DMS153 treated with DMSO at 0.1 percent for 48 hours (cell line): ENCODE results near the gene SMARCD3.

ENCODE experiments used
- DNase-seq: peaks from one replicate; lab custom pipeline; 2025; ENCODE audit not compliant: unreplicated experiment; lab: John Stamatoyannopoulos, UW

The SMARCD3 gene

DNA sequence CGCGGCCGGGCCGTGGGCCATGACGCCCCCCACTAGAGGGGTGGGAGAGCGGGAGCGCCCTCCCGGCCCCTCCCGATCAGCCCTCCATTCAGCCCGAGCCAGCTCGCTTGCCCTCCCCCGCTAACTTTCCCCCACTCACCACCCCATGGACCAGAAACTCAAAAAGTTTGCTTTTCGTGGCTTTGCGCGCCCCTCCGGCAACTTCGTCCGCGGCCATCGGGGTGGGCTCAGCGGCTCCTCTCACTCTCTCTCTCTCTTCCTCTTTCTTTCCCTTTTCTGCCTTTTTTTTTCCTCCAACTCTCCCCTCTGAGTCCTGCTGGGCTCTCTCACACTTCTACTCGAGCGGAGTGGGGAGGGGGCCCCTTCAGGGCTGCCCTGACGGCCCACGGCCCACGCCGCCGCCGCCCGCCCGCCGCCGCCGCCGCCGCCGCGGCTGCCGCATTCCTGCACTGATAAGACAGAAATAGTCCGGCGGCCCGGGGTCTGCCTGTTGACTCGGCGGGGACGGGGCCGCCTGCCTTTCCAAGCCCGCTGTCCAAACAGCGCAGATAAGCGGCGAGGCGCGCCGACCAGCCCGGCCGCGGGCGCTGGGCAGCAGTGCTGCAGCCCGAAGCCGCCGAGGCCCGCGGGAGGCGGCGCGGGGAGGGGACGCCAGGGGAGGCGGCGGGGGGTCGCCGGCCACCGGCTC is at the start of gene SMARCD3:
SMARCD3 (minus strand) TSS at position 349 of the 688 bp plus-strand sequence; CDS start at position 217, 132 bp downstream.
- DNase-seq, result no peak

- no peak for DNase-seq
Measured at GRCh38 chr7:151296202-151296992, 47.9 kb upstream of the SMARCD3 start.

DNA sequence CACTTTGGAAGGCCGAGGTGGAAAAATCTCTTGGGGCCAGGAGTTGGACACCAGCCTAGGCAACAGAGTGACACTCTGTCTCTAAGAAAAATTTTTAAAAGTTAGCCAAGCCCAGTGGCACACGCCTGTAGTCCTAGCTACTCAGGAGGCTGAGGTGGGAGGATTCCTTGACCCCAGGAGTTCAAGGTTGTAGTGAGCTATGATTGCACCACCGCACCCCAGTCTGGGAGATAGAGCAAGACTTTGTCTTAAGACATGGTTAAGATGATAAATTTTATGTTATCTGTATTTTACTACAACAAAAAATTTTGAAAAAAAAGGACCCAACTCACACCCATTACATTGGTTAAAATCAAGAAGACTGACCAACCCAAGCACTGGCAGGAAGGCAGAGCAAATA is 44.4 kb upstream of the SMARCD3 start:
- no peak for DNase-seq

DNA sequence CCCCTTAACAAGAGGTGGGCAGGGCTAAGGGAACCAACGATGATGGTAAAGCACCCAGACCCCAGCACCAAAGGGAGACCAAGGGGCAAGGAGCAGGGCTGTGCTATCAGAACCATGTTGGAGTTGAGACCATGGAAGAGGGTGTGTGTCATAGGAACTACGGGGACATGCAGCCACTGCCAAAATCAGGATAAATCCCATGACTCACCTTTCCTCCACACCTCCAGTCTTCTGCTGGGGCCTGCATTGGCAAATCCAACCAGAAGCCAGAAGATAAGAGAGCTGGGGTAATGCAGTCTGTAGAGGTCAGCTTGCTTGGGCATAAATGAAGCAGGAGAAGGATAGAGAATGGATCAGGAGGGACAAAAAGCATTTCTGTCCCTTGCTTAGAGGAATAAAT is 42.7 kb upstream of the SMARCD3 start:
- DNase-seq, result no peak

DNA sequence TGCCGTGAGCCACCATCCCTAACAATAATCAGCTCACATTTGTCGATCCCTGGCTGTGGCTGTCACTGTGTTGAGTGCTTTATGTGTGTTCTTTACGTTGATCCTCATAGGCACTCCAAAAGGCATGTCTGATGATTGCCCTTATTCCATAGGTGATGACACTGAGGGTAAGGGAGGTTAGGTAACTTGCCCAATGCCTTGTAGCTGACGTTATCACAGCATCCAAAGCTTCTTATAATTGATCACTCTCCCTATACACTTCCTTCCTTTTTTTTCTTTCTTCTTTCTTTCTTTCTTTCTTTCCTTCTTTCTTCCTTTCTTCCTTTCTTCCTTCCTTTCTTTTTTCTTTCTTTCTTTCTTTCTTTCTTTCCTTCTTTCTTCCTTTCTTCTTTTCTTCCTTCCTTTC is 41.9 kb upstream of the SMARCD3 start:
- DNase-seq, result no peak

DNA sequence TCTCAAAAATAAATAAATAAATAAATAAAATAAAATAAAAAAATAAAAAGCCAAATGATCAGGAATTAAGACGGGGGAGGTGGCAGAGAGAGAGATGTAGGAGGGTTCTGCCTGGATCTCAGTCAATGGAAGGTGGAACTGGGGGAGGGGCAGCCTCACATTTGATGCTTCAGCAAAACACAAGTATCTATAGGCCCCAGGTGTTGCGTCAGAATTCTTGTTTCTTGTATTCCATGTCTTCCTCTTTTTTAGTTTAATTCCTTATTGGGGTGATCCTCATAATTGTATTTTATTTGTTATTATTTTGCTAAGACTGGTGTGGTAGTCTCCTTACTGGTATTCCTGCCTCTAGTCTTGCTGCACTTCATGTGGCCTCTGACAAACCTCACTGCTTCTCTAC is 41.4 kb upstream of the SMARCD3 start:
- DNase-seq, result no peak

- no peak for DNase-seq
Measured at GRCh38 chr7:151286148-151286547, 37.7 kb upstream of the SMARCD3 start.

DNA sequence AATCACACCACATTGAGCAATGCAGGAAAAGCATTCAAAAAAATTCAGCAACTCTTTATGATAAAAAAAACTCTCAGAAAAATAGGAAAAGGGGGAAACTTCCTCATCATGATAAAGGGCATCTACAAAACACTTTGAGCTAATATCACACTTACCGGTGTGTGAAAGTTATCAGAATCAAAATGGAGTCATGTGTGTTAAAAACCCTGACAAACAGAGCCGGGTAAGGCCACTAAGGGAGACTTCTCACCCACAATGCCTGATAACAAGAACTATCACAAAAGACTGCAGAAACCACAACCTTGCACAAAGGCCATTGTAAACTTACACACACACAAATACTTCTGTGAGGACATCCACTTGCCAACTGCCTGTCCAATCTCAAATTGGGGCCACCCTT is 34.8 kb upstream of the SMARCD3 start:
- DNase-seq, result no peak

- DNase-seq, result no peak
Measured at GRCh38 chr7:151282111-151282510, 33.6 kb upstream of the SMARCD3 start.

- DNase-seq, result no peak
Measured at GRCh38 chr7:151281686-151282085, 33.2 kb upstream of the SMARCD3 start.

DNA sequence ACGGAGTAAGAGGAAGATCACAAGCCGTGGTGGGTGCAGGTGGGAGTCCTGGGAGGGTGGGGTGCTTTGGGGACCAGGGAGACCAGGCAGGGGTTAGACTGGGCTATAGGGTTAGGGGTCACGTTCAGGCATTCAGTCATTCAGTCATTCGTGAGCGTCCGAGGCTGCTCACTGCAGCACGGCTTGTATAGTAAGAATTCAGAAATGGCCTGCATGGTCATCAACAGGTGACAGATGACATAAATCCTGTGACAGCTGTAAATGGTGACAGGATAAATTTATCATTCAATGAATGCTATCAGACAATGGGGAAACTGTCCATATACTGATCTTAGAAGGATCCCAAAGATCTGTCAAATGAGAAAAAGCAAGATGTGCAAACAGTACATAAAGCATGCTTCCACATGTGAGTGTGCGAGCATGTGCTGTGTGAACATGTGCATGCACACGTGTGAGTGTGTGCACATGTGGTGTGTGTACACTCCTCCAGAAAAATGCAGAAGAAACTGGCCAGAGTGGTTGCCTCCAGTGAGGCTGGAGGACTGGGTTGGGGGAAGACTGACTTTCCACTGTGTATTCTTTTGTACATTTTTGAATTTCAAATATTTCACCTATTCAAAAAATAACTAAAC is 32.0 kb upstream of the SMARCD3 start:
- no peak for DNase-seq

GRCh38 chr7:151279868-151280267 is 31.4 kb upstream of the SMARCD3 start:
- DNase-seq, result no peak

- DNase-seq, result no peak
Measured at GRCh38 chr7:151278949-151279348, 30.5 kb upstream of the SMARCD3 start.

GRCh38 chr7:151277631-151278030 is 29.1 kb upstream of the SMARCD3 start:
- DNase-seq, result no peak

- DNase-seq, result peak; percentile 29
Measured at GRCh38 chr7:151276666-151277590, 28.4 kb upstream of the SMARCD3 start.

- no peak for DNase-seq
Measured at GRCh38 chr7:151275813-151276577, 27.5 kb upstream of the SMARCD3 start.

DNA sequence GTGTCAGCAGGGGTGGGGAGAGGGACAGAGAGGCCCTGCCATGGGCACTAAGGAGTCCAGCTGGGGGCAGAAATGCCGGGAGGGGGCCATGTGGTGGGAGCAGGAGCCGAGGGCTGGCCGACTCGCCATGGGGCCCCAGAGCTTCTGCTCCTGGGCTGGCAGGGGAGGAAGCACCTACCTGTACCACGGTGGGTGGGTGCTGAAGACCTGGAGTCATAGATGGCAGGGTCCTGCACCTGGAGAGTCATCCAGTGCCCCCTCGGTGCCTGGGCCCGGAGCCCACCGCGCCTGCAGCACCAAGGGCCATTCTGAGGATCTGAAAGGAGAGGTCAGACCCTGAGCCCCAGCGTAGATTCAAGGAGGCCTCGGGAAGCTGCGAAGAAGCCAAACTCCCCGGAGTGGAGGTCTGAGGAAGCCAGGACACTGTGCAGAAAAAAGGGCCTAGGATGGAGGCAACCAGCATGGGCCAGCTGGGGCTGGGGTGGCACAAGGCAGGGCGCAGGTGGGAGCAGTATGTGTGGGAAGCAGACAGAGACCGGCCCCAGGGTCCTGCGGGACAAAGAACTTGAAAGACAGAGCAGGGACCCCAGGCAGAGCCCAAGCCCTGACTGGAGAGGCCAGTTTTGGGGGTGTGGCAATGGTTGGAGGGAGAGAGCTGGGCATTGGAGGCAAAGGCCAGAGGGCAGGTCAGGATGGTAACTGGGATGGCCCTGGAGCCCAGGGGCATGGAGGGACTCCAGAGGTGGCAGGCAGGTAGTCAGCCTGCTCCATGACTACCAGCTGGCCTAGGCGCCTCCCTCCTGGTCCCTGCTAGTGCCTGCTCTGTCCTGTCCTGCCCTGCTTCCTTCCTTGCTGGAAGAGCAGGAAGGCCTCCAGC is 26.7 kb upstream of the SMARCD3 start:
- no peak for DNase-seq

DNA sequence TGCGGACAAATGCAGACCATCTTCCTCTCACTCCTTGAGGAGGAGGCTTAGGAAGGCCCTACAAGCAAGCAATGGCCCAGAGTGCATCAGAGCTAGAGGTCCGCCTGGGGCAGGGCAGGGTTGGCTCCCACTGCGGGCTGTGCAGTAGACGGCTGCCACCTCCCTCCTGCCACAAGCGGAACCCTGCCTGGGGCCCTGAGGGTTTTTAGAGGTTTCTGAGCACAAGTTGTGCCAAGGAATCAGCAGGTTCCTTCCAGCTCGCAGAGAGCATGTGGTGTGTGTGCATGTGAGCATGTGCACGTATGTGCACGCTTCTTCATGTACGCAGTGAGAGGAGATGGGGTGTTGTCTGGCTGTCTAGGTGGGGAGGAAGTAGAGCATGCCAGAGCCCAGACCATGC is 25.9 kb upstream of the SMARCD3 start:
- no peak for DNase-seq

- DNase-seq, result no peak
Measured at GRCh38 chr7:151273651-151274390, 25.3 kb upstream of the SMARCD3 start.
